Activated T-cell treated with anti-CD3 and anti-CD28 coated beads for 4 hours (primary cell): ENCODE data around the gene RGL1.

ENCODE experiments used
- DNase-seq: peaks from one replicate; pipeline ENCODE4 v3.0.0-alpha.2; 2020

RGL1 gene

GRCh38 chr1:183871142-183871541 lies 66.2 kb downstream of the RGL1 start:
- no peak for DNase-seq

- no peak for DNase-seq
These were observed 66.7 kb downstream of the RGL1 start for GRCh38 chr1:183871601-183872000.

GRCh38 chr1:183872403-183872802 lies 67.5 kb downstream of the RGL1 start:
- DNase-seq: no peak

- DNase-seq: no peak
These were observed 68.7 kb downstream of the RGL1 start for GRCh38 chr1:183873642-183874041.

GRCh38 chr1:183876309-183876708 lies 71.4 kb downstream of the RGL1 start:
- no peak for DNase-seq

GRCh38 chr1:183877053-183877720 lies 72.3 kb downstream of the RGL1 start:
- no peak for DNase-seq

- DNase-seq: no peak
These were observed 74.6 kb downstream of the RGL1 start for GRCh38 chr1:183879494-183879893.

GRCh38 chr1:183879966-183880365 lies 75.0 kb downstream of the RGL1 start:
- DNase-seq: no peak

- no peak for DNase-seq
These were observed 75.8 kb downstream of the RGL1 start for GRCh38 chr1:183880531-183881243.

GRCh38 chr1:183881387-183882131 lies 76.6 kb downstream of the RGL1 start:
- DNase-seq: no peak

- DNase-seq: no peak
These were observed 77.6 kb downstream of the RGL1 start for GRCh38 chr1:183882335-183883167.

- DNase-seq: no peak
These were observed 78.7 kb downstream of the RGL1 start for GRCh38 chr1:183883623-183884022.

GRCh38 chr1:183884526-183884925 lies 79.6 kb downstream of the RGL1 start:
- no peak for DNase-seq

- no peak for DNase-seq
These were observed 80.3 kb downstream of the RGL1 start for GRCh38 chr1:183885142-183885735.

GRCh38 chr1:183886083-183886828 lies 81.3 kb downstream of the RGL1 start:
- no peak for DNase-seq

GRCh38 chr1:183886853-183887252 lies 81.9 kb downstream of the RGL1 start:
- DNase-seq: no peak

- no peak for DNase-seq
These were observed 83.2 kb downstream of the RGL1 start for GRCh38 chr1:183887826-183888819.

- DNase-seq: no peak
These were observed 84.2 kb downstream of the RGL1 start for GRCh38 chr1:183889095-183889494.

- no peak for DNase-seq
These were observed 86.4 kb downstream of the RGL1 start for GRCh38 chr1:183891158-183891856.

- no peak for DNase-seq
These were observed 87.5 kb downstream of the RGL1 start for GRCh38 chr1:183892351-183892793.
